ENCODE measurements around the gene CERS6. TPM values are rescaled to one million over a fixed set of nuclear protein-coding genes. Genes with fewer than 3 reads are reported as not detected.

Gene CERS6
- total RNA-seq, 4 donors from 2014 or later, result 45.0 to 61.2 (median 56.4) TPM

DNA sequence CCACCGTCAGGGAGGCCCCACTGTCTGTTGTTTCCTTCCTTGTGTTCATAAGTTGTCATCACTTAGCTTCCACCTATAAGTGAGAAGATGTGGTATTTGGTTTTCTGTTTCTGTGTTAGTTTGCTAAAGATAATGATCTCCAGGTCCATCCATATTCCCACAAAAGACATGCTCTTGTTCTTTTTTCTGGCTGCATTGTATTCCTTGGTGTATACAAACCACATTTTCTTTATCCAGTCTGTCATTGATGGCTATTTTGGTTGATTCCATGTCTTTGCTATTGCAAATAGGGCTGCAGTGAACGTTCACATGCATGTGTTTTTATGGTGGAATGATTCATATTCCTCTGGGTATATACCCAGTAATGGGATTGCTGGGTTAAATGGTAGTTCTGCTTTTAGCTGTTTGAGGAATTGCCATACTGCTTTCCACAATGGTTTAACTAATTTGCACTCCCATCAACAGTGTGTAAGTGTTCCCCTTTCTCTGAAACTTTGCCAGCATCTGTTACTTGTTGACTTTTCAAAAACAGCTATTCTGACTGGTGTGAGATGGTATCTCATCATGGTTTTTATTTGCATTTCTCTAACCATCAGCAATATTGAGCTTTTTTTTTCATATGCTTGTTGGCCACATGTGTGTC is 189.7 kb downstream of the CERS6 start:
- Histone ChIP-seq H3K27me3 (no peaks in the 10 kb centered on the region), H3K4me1 (peaks cover 9 to 22% (median 13%) of the 10 kb centered on the region in 3 donors), H3K27ac (no peak overlapping the region), H3K36me3 (no peaks in the 10 kb centered on the region), H3K9me3 (no peaks in the 10 kb centered on the region), H3K4me3 (no peak overlapping the region)
- WGBS, 2 donors (ENCODE audit: low coverage in 1 of 2), result 78 to 83% methylated on average over 2 of the region's 2 CpGs
- TF ChIP-seq EP300 (IDR thresholded peaks at IDR 0.05), result no peak
- TF ChIP-seq, protein P1, sequence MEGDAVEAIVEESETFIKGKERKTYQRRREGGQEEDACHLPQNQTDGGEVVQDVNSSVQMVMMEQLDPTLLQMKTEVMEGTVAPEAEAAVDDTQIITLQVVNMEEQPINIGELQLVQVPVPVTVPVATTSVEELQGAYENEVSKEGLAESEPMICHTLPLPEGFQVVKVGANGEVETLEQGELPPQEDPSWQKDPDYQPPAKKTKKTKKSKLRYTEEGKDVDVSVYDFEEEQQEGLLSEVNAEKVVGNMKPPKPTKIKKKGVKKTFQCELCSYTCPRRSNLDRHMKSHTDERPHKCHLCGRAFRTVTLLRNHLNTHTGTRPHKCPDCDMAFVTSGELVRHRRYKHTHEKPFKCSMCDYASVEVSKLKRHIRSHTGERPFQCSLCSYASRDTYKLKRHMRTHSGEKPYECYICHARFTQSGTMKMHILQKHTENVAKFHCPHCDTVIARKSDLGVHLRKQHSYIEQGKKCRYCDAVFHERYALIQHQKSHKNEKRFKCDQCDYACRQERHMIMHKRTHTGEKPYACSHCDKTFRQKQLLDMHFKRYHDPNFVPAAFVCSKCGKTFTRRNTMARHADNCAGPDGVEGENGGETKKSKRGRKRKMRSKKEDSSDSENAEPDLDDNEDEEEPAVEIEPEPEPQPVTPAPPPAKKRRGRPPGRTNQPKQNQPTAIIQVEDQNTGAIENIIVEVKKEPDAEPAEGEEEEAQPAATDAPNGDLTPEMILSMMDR (IDR thresholded peaks at IDR 0.05), result no peak
- no peak for ATAC-seq

DNA sequence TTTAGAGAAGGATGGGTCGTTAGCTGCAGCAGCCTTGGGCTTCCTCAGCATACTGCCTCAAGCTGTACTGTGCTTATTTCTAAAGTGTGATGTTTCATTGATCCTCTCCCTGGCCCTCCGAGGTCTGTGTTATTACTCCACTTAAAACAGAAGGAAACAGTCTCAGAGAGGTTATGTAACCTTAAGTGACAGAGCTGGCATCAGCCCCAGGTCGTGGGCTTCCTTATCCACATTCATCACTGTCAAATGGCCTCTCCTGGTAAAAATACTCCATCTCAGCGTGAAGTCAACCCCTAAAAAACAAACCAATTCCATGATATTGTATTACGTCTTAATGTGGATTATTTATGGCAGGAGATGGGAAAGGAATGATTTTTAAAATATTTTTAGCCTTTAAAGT is 193.0 kb downstream of the CERS6 start:
- 13 to 24% methylated on average over 4 to 5 of the region's 5 CpGs for whole genome bisulfite sequencing, 2 donors (ENCODE audit: low coverage in 1 of 2)
- no peak for TF ChIP-seq POLR2A (IDR thresholded peaks at IDR 0.05)
- TF ChIP-seq POLR2AphosphoS5 (IDR thresholded peaks at IDR 0.05), result peak; percentile 38
- Histone ChIP-seq H3K27ac (peak overlapping the region in 3 of 4 donors; percentile 23 to 35 (median 32)), H3K27me3 (no peaks in the 10 kb centered on the region), H3K4me1 (peaks cover 9 to 22% (median 13%) of the 10 kb centered on the region in 3 donors), H3K9me3 (no peaks in the 10 kb centered on the region), H3K4me3 (no peak overlapping the region), H3K36me3 (no peaks in the 10 kb centered on the region)
- ATAC-seq, result peak; percentile 62

- 69 to 81% methylated on average over 2 of the region's 2 CpGs for WGBS, 2 donors (ENCODE audit: low coverage in 1 of 2)
- TF ChIP-seq, protein P1 (IDR thresholded peaks at IDR 0.05), result no peak
- Histone ChIP-seq H3K9me3 (no peaks in the 10 kb centered on the region), H3K27ac (peak overlapping the region in 3 of 4 donors; percentile 23 to 35 (median 32)), H3K36me3 (no peaks in the 10 kb centered on the region), H3K4me3 (no peak overlapping the region), H3K27me3 (no peaks in the 10 kb centered on the region), H3K4me1 (peaks cover 9 to 22% (median 13%) of the 10 kb centered on the region in 3 donors)
- ATAC-seq, result no peak
Measured at GRCh38 chr2:168649562-168649961, 193.5 kb downstream of the CERS6 start.

DNA sequence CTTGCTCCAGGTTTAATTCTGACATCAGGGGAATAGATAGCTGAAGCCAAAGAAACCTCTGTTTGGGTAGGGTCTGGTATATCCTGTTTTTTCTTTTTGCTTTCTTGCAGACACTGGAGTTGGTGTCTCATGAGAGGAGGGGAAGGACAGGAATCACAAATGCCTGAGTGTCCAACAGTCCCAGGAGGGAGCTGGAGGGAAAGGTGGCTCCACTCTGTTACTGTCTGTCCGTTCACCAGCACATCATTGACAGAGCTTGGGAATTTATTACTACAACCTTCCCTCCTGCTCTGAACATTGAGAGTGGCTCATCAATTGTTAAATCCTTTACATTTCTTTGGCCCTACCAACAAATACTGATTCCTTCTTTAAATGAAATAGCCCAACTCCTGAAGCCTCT is 194.1 kb downstream of the CERS6 start:
- H3K4me3 ChIP-seq, result no peak overlapping the region
- TF ChIP-seq EP300 (IDR thresholded peaks at IDR 0.05) (no peak), POLR2AphosphoS5 (IDR thresholded peaks at IDR 0.05) (no peak), POLR2A (IDR thresholded peaks at IDR 0.05) (no peak)
- TF ChIP-seq, protein P1 (IDR thresholded peaks at IDR 0.05), result no peak
- peaks cover 9 to 22% (median 13%) of the 10 kb centered on the region in 3 donors for H3K4me1 ChIP-seq
- no peak overlapping the region for H3K27ac ChIP-seq
- no peak for ATAC-seq
- H3K36me3 ChIP-seq, result no peaks in the 10 kb centered on the region
- WGBS, 2 donors (ENCODE audit: low coverage in 1 of 2), result 0 to 86% methylated on average over 1 of the region's 1 CpG
- no peaks in the 10 kb centered on the region for H3K9me3 ChIP-seq
- H3K27me3 ChIP-seq, result no peaks in the 10 kb centered on the region

DNA sequence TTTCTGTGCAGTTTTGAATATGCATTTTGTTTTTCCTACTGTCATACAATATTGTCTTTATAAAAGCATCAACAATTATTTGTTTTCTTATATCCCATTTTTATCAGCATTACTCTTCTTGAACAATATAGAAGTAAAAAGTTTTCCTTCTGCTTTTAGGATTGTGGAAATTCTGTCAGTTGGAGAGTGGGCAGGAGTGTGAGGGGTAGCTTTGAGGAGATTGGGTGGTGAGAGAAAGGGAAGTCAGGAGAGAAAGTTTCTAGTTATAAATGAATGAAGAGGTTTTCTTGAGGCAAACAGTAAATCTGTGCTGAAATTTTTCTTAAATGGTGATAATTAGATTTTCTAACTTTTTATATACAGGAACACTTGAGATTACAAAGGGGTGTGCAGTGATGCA is 194.7 kb downstream of the CERS6 start:
- no peak overlapping the region for H3K4me3 ChIP-seq
- ATAC-seq, result no peak
- H3K9me3 ChIP-seq, result no peaks in the 10 kb centered on the region

More for the DNA sequence above, 194.7 kb downstream of the CERS6 start:
- Histone ChIP-seq H3K36me3 (no peaks in the 10 kb centered on the region), H3K27me3 (no peaks in the 10 kb centered on the region), H3K27ac (no peak overlapping the region), H3K4me1 (peaks cover 9 to 22% (median 13%) of the 10 kb centered on the region in 3 donors)
- TF ChIP-seq, protein P1 (IDR thresholded peaks at IDR 0.05), result no peak
- TF ChIP-seq POLR2A (IDR thresholded peaks at IDR 0.05), result no peak
- no peak for TF ChIP-seq EP300 (IDR thresholded peaks at IDR 0.05)
- no peak for TF ChIP-seq POLR2AphosphoS5 (IDR thresholded peaks at IDR 0.05)
